HepG2 (cell line): ENCODE results near the gene ACTN2. TPM values are rescaled to one million over a fixed set of nuclear protein-coding genes. Genes with fewer than 3 reads are reported as not detected.

Experiments used
- AFF4 ChIP-seq: sonication (generic); formaldehyde crosslinking; IDR thresholded peaks from 2 replicates; pipeline ENCODE4 v1.4.0; 2020; ENCODE audit warnings: missing genetic modification reagents
- ARID3A ChIP-seq: IDR thresholded peaks from 2 replicates; pipeline ENCODE4 v1.6.1; 2012; ENCODE audit warnings: low read depth, low read length, improper control_type of control experiment
- ATF4 ChIP-seq, 2 experiments: fragments of 450-650 bp in 1 of 2; sonication (generic) in 1 of 2; formaldehyde crosslinking; IDR thresholded peaks; 2 replicates each; pipeline versions ENCODE4 v1.5.0 to v1.8.0; 2020 to 2022; ENCODE audit warnings: mild to moderate bottlenecking in 1 of 2, missing genetic modification reagents in 1 of 2
- ATRX ChIP-seq: sonication (generic); formaldehyde crosslinking; IDR thresholded peaks from 2 replicates; pipeline ENCODE4 v1.4.0; 2020; ENCODE audit warnings: missing genetic modification reagents, borderline replicate concordance
- DDIT3 ChIP-seq: sonication (generic); formaldehyde crosslinking; IDR thresholded peaks from 2 replicates; pipeline ENCODE4 v1.4.0; 2020; ENCODE audit warnings: mild to moderate bottlenecking, missing genetic modification reagents
- FOXA1 ChIP-seq, 2 experiments: fragments of 450-650 bp in 1 of 2; sonication (generic) in 1 of 2; formaldehyde crosslinking in 1 of 2; IDR thresholded peaks; 2 replicates each; pipeline versions ENCODE4 v1.4.0 to v1.6.1; 2016 to 2020; ENCODE audit warnings: missing genetic modification reagents in 1 of 2
- GLI4 ChIP-seq: sonication (generic); formaldehyde crosslinking; IDR thresholded peaks from 2 replicates; pipeline ENCODE4 v1.5.1; 2020; ENCODE audit warnings: missing genetic modification reagents, mild to moderate bottlenecking, moderate library complexity, borderline replicate concordance
- HCFC1 ChIP-seq: fragments of 150-350 bp; IDR thresholded peaks from 2 replicates; pipeline ENCODE4 v1.6.1; 2014; ENCODE audit warnings: low read depth, low read length
- HNF1A ChIP-seq, 2 experiments: sonication (generic) in 1 of 2; formaldehyde crosslinking in 1 of 2; IDR thresholded peaks; 2 replicates each; pipeline versions ENCODE4 v1.4.0 to v1.6.1; 2016 to 2020; ENCODE audit warnings: borderline replicate concordance in 1 of 2, low read depth in 1 of 2, mild to moderate bottlenecking in 1 of 2, missing genetic modification reagents in 1 of 2
- MED13 ChIP-seq: sonication (generic); formaldehyde crosslinking; IDR thresholded peaks from 2 replicates; pipeline ENCODE4 v1.5.0; 2020; ENCODE audit warnings: missing genetic modification reagents
- MED8 ChIP-seq: sonication (generic); formaldehyde crosslinking; IDR thresholded peaks from 2 replicates; pipeline ENCODE4 v1.8.1; 2023; ENCODE audit warnings: mild to moderate bottlenecking, missing genetic modification reagents; ENCODE audit not compliant: insufficient replicate concordance
- NCOA1 ChIP-seq: sonication (generic); formaldehyde crosslinking; IDR thresholded peaks from 2 replicates; pipeline ENCODE4 v1.9.0; 2021; ENCODE audit warnings: missing genetic modification reagents
- SP140L ChIP-seq: sonication (generic); formaldehyde crosslinking; IDR thresholded peaks from 2 replicates; pipeline ENCODE4 v1.4.0; 2020; ENCODE audit warnings: missing genetic modification reagents, borderline replicate concordance
- ZNF20 ChIP-seq: sonication (generic); formaldehyde crosslinking; IDR thresholded peaks from 2 replicates; pipeline ENCODE4 v1.4.0; 2020; ENCODE audit warnings: mild to moderate bottlenecking, moderate library complexity, missing genetic modification reagents
- ZNF460 ChIP-seq: sonication (generic); formaldehyde crosslinking; IDR thresholded peaks from 2 replicates; pipeline ENCODE4 v1.5.1; 2020; ENCODE audit warnings: missing genetic modification reagents, mild to moderate bottlenecking, borderline replicate concordance
- ZNF530 ChIP-seq: sonication (generic); formaldehyde crosslinking; IDR thresholded peaks from 2 replicates; pipeline ENCODE4 v1.5.0; 2020; ENCODE audit warnings: low read depth, mild to moderate bottlenecking, missing genetic modification reagents
- ZNF766 ChIP-seq: sonication (generic); formaldehyde crosslinking; IDR thresholded peaks from 2 replicates; pipeline ENCODE4 v1.5.0; 2020; ENCODE audit warnings: missing genetic modification reagents, borderline replicate concordance
- polyA plus RNA-seq, 8 experiments: library from polyadenylated mRNA; depleted of rRNA in 3 of 8; stranded (reverse) in 7 of 8; unstranded in 1 of 8; fragments of >200 nt; fragmentation: Illumina TruSeq in 4 of 8; extraction: Trizol in 4 of 8; gene quantifications; 2 replicates each; pipeline versions ENCODE4 v1.2.1 to v1.2.3, GENCODE V29; 2011 to 2016; ENCODE audit warnings: low read depth in 4 of 8, missing spikeins in 1 of 8, mixed read lengths in 1 of 8; ENCODE audit not compliant: insufficient read depth in 1 of 8
- total RNA-seq, 5 experiments: library from RNA; depleted of rRNA; stranded (reverse); fragments of >200 nt; fragmentation: Illumina TruSeq; extraction: Trizol; gene quantifications; 2 replicates each; pipeline ENCODE4 v1.2.3, GENCODE V29; 2016; ENCODE audit warnings: low read depth in 1 of 5

Gene ACTN2
- total and polyA plus RNA-seq, 2 of the 13 experiments (the other 11 are each of a cell fraction or from before 2014, with no cell fraction given), result 0.04 to 0.13 TPM

GRCh38 chr1:236795035-236795756 lies 108.9 kb downstream of the ACTN2 start, which contains the start of gene MTR (continued):
- TF ChIP-seq ZNF766 (peak; percentile 87), SP140L (CRISPR knock-in tag) (peak; percentile 74), GLI4 (CRISPR knock-in tag) (peak; percentile 94), HNF1A (IDR thresholded peaks at IDR 0.05; ENCODE audit: low read depth) (no peak), HNF1A (CRISPR knock-in tag; IDR thresholded peaks at IDR 0.05; ENCODE audit: borderline replicate concordance) (no peak), MED8 (peak; percentile 57), HCFC1 (peak; percentile 93), ATF4 (CRISPR knock-in tag; IDR thresholded peaks at IDR 0.05) (no peak), MED13 (no peak), ZNF460 (CRISPR knock-in tag) (peak; percentile 38; the same call in 1 of the 2 replicates), DDIT3 (CRISPR knock-in tag) (no peak), AFF4 (CRISPR knock-in tag) (no peak; the same call in 1 of the 2 replicates), NCOA1 (CRISPR knock-in tag) (peak; percentile 18; the same call in 1 of the 2 replicates), ARID3A (no peak), FOXA1 (IDR thresholded peaks at IDR 0.05) (no peak), FOXA1 (CRISPR knock-in tag; IDR thresholded peaks at IDR 0.05) (no peak), ZNF530 (CRISPR knock-in tag) (no peak), ZNF20 (CRISPR knock-in tag) (no peak), ATRX (CRISPR knock-in tag) (no peak)
